ENCODE data around the gene KRTAP4-4.
"Not testable (repeated sequence)": the region's sequence is repeated elsewhere in the genome, so short reads cannot be mapped to it uniquely, and the experiment has no call there.

The KRTAP4-4 gene

GRCh38 chr17:41160648-41161047, at the start of gene KRTAP4-4:
Gene KRTAP4-4 (minus strand): TSS chr17:41160748. CDS start chr17:41160691, 57 bp downstream.
- DNase-seq, result no peak

- DNase-seq, result no peak
Observed at GRCh38 chr17:41199421-41200078, 39.0 kb upstream of the KRTAP4-4 start.

- DNase-seq, result no peak
Observed at GRCh38 chr17:41196068-41196467, 35.5 kb upstream of the KRTAP4-4 start.

GRCh38 chr17:41190328-41190727, 29.8 kb upstream of the KRTAP4-4 start:
- no peak for DNase-seq

GRCh38 chr17:41189837-41190318, 29.3 kb upstream of the KRTAP4-4 start, which contains the start of gene KRTAP9-1:
Gene KRTAP9-1 (plus strand): TSS chr17:41189887. CDS start chr17:41189887, 0 bp downstream.
- not testable (repeated sequence) for DNase-seq

GRCh38 chr17:41186872-41187271, 26.3 kb upstream of the KRTAP4-4 start:
- DNase-seq, result no peak

- DNase-seq, result no peak
Observed at GRCh38 chr17:41185001-41185400, 24.5 kb upstream of the KRTAP4-4 start.

GRCh38 chr17:41184480-41184961, 24.0 kb upstream of the KRTAP4-4 start, which contains the start of gene KRTAP4-1:
Gene KRTAP4-1 (minus strand): TSS chr17:41184911. CDS start chr17:41184854, 57 bp downstream.
- no peak for DNase-seq

GRCh38 chr17:41178843-41179616, 18.5 kb upstream of the KRTAP4-4 start:
- no peak for DNase-seq

- no peak for DNase-seq
Observed at GRCh38 chr17:41178341-41178740, 17.8 kb upstream of the KRTAP4-4 start.

GRCh38 chr17:41177727-41178271, 17.3 kb upstream of the KRTAP4-4 start, which contains the start of gene KRTAP4-2:
Gene KRTAP4-2 (minus strand): TSS chr17:41178221. CDS start chr17:41178164, 57 bp downstream.
- no peak for DNase-seq

- DNase-seq, result no peak
Observed at GRCh38 chr17:41176744-41177387, 16.3 kb upstream of the KRTAP4-4 start.

GRCh38 chr17:41171886-41172285, 11.3 kb upstream of the KRTAP4-4 start:
- no peak for DNase-seq

- DNase-seq, result no peak
Observed at GRCh38 chr17:41168121-41168520, 7.6 kb upstream of the KRTAP4-4 start, which contains the start of gene KRTAP4-3. Gene KRTAP4-3 (minus strand): TSS chr17:41168221. CDS start chr17:41168172, 49 bp downstream.

GRCh38 chr17:41167561-41167960, 7.0 kb upstream of the KRTAP4-4 start:
- no peak for DNase-seq

GRCh38 chr17:41163828-41164227, 3.3 kb upstream of the KRTAP4-4 start:
- DNase-seq, result no peak

- DNase-seq, result not testable (repeated sequence)
Observed at GRCh38 chr17:41160190-41160589, 358 bp downstream of the KRTAP4-4 start.

- DNase-seq, result no peak
Observed at GRCh38 chr17:41153856-41154255, 6.7 kb downstream of the KRTAP4-4 start.

- no peak for DNase-seq
Observed at GRCh38 chr17:41151525-41151924, 9.0 kb downstream of the KRTAP4-4 start.

GRCh38 chr17:41150026-41150425, 10.5 kb downstream of the KRTAP4-4 start:
- no peak for DNase-seq

GRCh38 chr17:41149652-41149985, 10.9 kb downstream of the KRTAP4-4 start, which contains the start of gene KRTAP4-5:
Gene KRTAP4-5 (minus strand): TSS chr17:41149825. CDS start chr17:41149767, 58 bp downstream.
- DNase-seq, result no peak

- DNase-seq, result not testable (repeated sequence)
Observed at GRCh38 chr17:41148971-41149651, 11.4 kb downstream of the KRTAP4-4 start.

Measured in activated effector memory CD4-positive, alpha-beta T cell treated with Interleukin-2 at 50 U/mL for 16 hours (primary cell).